Measurements from ENCODE around the gene RASAL2.

The RASAL2 gene

GRCh38 chr1:178528953-178529335 lies 435.0 kb downstream of the RASAL2 start:
- no peak for DNase-seq

DNA sequence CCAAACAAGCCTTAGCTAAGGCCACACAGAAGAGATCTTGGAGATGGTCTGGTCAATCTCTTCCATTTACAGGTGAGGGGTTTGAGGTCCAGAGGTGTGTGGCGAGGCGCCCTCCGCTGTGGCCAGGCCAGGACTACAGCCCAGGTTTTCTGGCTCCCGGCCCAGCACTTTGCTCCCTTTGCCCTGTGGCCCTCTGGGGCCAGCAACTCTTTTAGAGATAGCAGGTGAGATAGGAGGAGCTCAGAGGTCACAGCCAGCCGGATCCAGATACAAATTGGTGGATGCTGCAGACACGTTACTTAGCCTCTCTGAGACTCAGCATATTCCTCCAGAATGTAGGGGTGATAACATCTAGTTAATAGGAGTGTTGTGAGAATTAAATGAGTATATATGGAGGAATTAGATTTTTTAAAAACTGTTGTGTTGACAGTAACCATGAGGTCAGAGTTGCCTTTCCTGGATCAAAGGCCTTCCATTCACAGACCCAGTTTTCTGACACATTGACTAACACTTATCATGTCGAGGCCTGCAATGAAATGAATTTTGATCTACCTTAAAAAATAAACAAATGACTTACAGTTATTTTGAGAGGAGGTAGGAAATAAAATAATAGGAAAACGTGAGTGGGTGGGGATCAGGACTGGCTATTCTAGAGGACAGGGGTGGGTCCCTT lies 435.6 kb downstream of the RASAL2 start:
- no peak for DNase-seq

DNA sequence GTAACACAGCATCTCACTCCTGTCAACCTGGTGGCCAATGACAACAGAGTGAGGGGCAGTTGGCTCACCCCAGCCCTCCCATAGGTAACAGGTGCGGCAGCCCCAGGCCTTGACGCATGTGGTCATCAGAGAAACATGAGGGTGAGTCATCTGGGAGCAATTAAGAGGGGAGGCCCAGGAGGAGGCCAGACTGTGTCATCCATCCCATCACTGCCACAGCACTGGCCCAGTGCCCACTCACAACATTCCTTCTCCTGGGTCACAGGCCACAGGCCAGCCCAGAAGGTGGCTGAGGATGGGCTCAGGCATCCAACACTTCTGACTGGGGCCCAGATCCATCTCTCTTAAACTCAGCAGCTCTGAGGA lies 436.1 kb downstream of the RASAL2 start:
- no peak for DNase-seq

DNA sequence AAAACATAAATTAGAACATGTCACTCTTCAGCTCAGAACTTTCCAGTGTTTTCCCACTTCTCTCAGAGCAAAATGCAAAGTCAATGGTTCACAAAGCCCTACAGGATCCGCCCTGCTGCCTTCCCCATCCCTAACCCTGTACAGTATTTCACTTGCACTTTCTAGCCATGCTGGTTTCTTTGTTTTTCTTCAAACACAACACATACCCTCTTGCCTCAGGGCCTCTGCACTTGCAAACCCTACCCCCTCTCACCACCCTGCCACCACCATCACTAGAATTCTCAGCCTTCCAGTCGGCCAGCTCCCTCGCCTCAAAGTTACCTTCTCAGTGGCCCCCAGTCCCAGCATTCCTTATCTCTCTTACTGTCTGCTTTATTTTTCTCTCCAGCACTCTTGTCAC lies 436.6 kb downstream of the RASAL2 start:
- DNase-seq = no peak

GRCh38 chr1:178531887-178532286 lies 438.0 kb downstream of the RASAL2 start:
- no peak for DNase-seq

GRCh38 chr1:178532392-178532791 lies 438.5 kb downstream of the RASAL2 start:
- peak; percentile 78 for DNase-seq

GRCh38 chr1:178533121-178533946 lies 439.4 kb downstream of the RASAL2 start:
- peak; percentile 29 for DNase-seq

All from hematopoietic multipotent progenitor cell treated with erythropoietin and hydrocortisone succinate and interleukin-3 and kit ligand, for 8 days (in vitro differentiated cells).